Measurements from ENCODE around the gene HBM. TPM values are rescaled to one million over a fixed set of nuclear protein-coding genes. Genes with fewer than 3 reads are reported as not detected.
A peak's percentile ranks its signal among the peaks of the same experiment; 100 is the strongest.
"Not testable (repeated sequence)": the region's sequence is repeated elsewhere in the genome, so short reads cannot be mapped to it uniquely, and the experiment has no call there.

The HBM gene
- total and polyA plus RNA-seq, 11 donors: 0.54 to 0.62 (median 0.58) TPM; not detected in 7

DNA sequence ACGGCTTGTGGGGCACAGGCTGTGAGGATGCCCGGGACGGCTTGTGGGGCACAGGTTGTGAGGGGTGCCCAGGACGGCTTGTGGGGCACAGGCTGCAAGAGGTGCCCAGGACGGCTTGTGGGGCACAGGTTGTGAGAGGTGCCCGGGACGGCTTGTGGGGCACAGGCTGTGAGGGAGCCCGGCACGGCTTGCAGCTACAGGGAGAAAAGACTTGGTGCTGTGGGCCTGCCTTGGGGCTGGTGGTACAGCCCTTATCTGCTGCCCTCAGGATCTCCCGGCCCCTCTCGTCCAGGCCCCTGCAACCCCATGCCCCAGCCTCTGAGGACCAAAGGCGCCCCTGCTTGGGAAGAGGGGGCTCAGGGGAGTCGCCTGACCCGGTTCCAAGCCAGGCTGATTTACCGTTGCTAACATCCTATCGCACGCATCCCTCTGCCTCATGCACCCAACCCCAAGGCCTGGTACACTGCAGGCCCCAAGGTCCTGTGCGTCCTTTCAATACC is 5.0 kb upstream of the HBM start:
- H3K9me3 ChIP-seq: no peaks in the 10 kb centered on the region
- ATAC-seq: no peak
- intact Hi-C loops (cut with DNase I): no loop called here
- TF ChIP-seq CTCF (IDR thresholded peaks at IDR 0.05) (no peak), POLR2A (IDR thresholded peaks at IDR 0.05) (no peak)
- no peak overlapping the region for H3K4me3 ChIP-seq
- peaks cover 7 to 40% (median 22%) of the 10 kb centered on the region in 9 donors for H3K27me3 ChIP-seq
- 53 to 68% (median 65%) methylated on average over 11 to 18 of the region's 18 CpGs for WGBS, 4 donors
- H3K36me3 ChIP-seq: no peaks in the 10 kb centered on the region
- H3K27ac ChIP-seq: no peak overlapping the region
- no peak for DNase-seq
- H3K4me1 ChIP-seq: peaks cover 0 to 9% (median 6%) of the 10 kb centered on the region in 12 donors

- TF ChIP-seq CTCF (IDR thresholded peaks at IDR 0.05) (no peak), POLR2A (IDR thresholded peaks at IDR 0.05) (no peak)
- intact Hi-C loops (cut with DNase I): loop anchor here in 1 of 10 donors (1.0 kb wide), 1 partner anchor 9 kb away; no protein-coding TSS in a partner anchor
- Histone ChIP-seq H3K4me3 (no peak overlapping the region), H3K36me3 (no peaks in the 10 kb centered on the region), H3K27me3 (peaks cover 22 to 40% (median 30%) of the 10 kb centered on the region in 9 donors), H3K27ac (no peak overlapping the region), H3K4me1 (peaks cover 0 to 22% (median 14%) of the 10 kb centered on the region in 12 donors), H3K9me3 (no peaks in the 10 kb centered on the region)
- DNase-seq (no peak), ATAC-seq (no peak)
- WGBS, 4 donors: 78 to 89% (median 82%) methylated on average over 10 to 13 of the region's 13 CpGs
Measured at GRCh38 chr16:162271-162991, 3.3 kb upstream of the HBM start.

GRCh38 chr16:163139-163538 is 2.6 kb upstream of the HBM start:
- peaks cover 0 to 22% (median 14%) of the 10 kb centered on the region in 12 donors for H3K4me1 ChIP-seq
- 82 to 89% (median 88%) methylated on average over 8 to 10 of the region's 10 CpGs for WGBS, 4 donors
- intact Hi-C loops (cut with DNase I); H3K4me3 ChIP-seq; H3K27ac ChIP-seq; H3K36me3 ChIP-seq; H3K9me3 ChIP-seq; DNase-seq; ATAC-seq: not testable (repeated sequence)
- peaks cover 29 to 42% (median 32%) of the 10 kb centered on the region in 9 donors for H3K27me3 ChIP-seq

DNA sequence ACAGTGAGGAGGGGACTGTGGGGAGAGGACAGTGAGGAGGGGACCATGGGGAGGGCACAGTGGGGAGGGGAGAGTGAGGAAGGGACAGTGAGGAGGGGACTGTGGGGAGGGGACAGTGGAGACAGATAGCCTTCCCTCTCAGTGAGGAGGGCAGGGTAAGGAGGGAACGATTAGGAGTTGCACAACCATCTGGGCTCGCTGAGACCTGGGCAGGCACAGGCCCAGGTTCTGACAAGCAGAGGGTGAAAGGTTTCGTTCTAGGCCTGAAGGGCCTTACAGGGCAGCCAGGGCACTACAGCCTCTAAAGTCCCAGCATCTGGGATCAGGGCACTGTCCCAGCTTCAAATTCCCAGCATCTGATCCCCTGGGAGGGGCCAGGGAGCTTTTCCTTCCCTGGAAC is 2.1 kb upstream of the HBM start:
- ATAC-seq: peak in 1 of 4 donors; percentile 19
- H3K27ac ChIP-seq; H3K9me3 ChIP-seq; DNase-seq; H3K4me3 ChIP-seq; intact Hi-C loops (cut with DNase I); H3K36me3 ChIP-seq: not testable (repeated sequence)
- 19 to 56% (median 32%) methylated on average over 2 of the region's 3 CpGs for WGBS, 4 donors
- Histone ChIP-seq H3K27me3 (peaks cover 32 to 47% (median 38%) of the 10 kb centered on the region in 9 donors), H3K4me1 (peaks cover 0 to 22% (median 14%) of the 10 kb centered on the region in 12 donors)

DNA sequence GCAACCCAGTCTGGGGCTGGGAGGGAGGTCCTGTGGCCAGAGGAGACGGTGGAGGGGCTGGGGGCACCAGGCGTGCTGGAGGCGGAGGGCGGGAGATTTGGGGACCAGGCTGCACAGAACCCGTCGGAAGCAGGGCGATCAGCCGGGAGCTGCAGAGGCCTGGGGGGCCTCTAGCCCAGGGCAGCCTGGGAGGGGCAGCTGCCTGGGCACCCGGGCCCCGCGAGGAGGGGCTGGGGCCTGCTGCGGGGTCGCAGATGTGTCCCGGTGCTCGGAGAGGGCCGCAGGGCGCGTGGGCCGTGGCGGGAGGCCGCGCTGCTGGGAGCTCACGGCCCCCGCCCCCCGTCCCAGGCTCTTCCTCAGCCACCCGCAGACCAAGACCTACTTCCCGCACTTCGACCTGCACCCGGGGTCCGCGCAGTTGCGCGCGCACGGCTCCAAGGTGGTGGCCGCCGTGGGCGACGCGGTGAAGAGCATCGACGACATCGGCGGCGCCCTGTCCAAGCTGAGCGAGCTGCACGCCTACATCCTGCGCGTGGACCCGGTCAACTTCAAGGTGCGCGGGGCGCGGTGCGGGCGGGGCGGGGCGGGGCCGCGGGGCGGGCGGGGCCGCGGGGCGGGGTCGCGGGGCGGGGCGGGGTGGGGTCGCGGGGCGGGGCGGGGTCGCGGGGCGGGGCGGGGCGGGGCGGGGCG is 1.5 kb upstream of the HBM start:
- H3K27ac ChIP-seq; H3K4me3 ChIP-seq; H3K36me3 ChIP-seq; intact Hi-C loops (cut with DNase I); H3K9me3 ChIP-seq: not testable (repeated sequence)
- peaks cover 34 to 53% (median 44%) of the 10 kb centered on the region in 9 donors for H3K27me3 ChIP-seq
- DNase-seq (peak in 1 of 5 donors; percentile 10), ATAC-seq (peak in 1 of 4 donors; percentile 32)
- H3K4me1 ChIP-seq: peaks cover 0 to 22% (median 14%) of the 10 kb centered on the region in 12 donors
- 0 to 1% methylated on average over 6 to 30 of the region's 80 CpGs; no CpG with 5 or more reads in 2 of the 4 donors for WGBS, 4 donors

Measured in heart left ventricle (tissue), 16 donors.